MCF 10A (cell line): ENCODE results near the gene EDN3. TPM values are rescaled to one million over a fixed set of nuclear protein-coding genes. Genes with fewer than 3 reads are reported as not detected.

Source experiments
- BruUV-seq: library from RNA; stranded (reverse); fragments of 400-500 nt; replicated peaks from 2 replicates; lab custom pipeline; 2021; lab: Mats Ljungman, UMichigan
- CTCF ChIA-PET: fragments of 300-600 bp; sonication (Branson Sonifier 250); formaldehyde crosslinking; extraction: SDS; loops from one replicate; lab custom pipeline; 2021; ENCODE audit warnings: antibody characterized with exemption, inconsistent platforms; lab: Yijun Ruan, JAX
- POLR2A ChIA-PET: fragments of 300-600, 350-650 bp; sonication (Branson Sonifier 250); formaldehyde crosslinking; extraction: SDS; loops from one replicate; lab custom pipeline; 2020; ENCODE audit warnings: antibody characterized with exemption, inconsistent platforms; lab: Yijun Ruan, JAX
- DNase-seq: peaks from one replicate; pipeline ENCODE4 v3.0.0-alpha.2; 2018; ENCODE audit not compliant: unreplicated experiment
- H3K27ac Mint-ChIP-seq: one replicate; pipeline ENCODE4 v1.8.0; 2022; ENCODE audit warnings: mild to moderate bottlenecking, low read depth, mixed read lengths; ENCODE audit not compliant: unreplicated experiment
- H3K27me3 Mint-ChIP-seq: one replicate; pipeline ENCODE4 v1.8.0; 2022; ENCODE audit warnings: mixed read lengths; ENCODE audit not compliant: insufficient read depth, unreplicated experiment
- H3K36me3 Mint-ChIP-seq: one replicate; pipeline ENCODE4 v1.8.0; 2022; ENCODE audit warnings: mild to moderate bottlenecking, moderate library complexity, mixed read lengths; ENCODE audit not compliant: insufficient read depth, unreplicated experiment
- H3K4me1 Mint-ChIP-seq: one replicate; pipeline ENCODE4 v1.8.0; 2022; ENCODE audit warnings: mixed read lengths; ENCODE audit not compliant: insufficient read depth, unreplicated experiment
- H3K4me3 Mint-ChIP-seq: one replicate; pipeline ENCODE4 v1.8.0; 2022; ENCODE audit warnings: mild to moderate bottlenecking, moderate library complexity, mixed read lengths; ENCODE audit not compliant: unreplicated experiment
- H3K9me3 Mint-ChIP-seq: one replicate; pipeline ENCODE4 v1.8.0; 2022; ENCODE audit warnings: mixed read lengths; ENCODE audit not compliant: unreplicated experiment
- intact Hi-C: fragments of 100-400 bp; cut with micrococcal nuclease; formaldehyde crosslinking; loops from 2 replicates; pipeline ENCODE4 v1.14.1; 2022
- total RNA-seq: library from RNA; stranded (reverse); gene quantifications from 2 replicates; pipeline ENCODE4 v1.2.3, GENCODE V29; 2022
- TF ChIP-seq, protein P1 (sequence below): fragments of 200-600 bp; IDR thresholded peaks from one replicate; pipeline ENCODE4 v1.8.0; 2022; ENCODE audit warnings: antibody characterized with exemption, mild to moderate bottlenecking; ENCODE audit not compliant: unreplicated experiment

The EDN3 gene
- total RNA-seq, 1 experiment from 2014 or later, result not detected

DNA sequence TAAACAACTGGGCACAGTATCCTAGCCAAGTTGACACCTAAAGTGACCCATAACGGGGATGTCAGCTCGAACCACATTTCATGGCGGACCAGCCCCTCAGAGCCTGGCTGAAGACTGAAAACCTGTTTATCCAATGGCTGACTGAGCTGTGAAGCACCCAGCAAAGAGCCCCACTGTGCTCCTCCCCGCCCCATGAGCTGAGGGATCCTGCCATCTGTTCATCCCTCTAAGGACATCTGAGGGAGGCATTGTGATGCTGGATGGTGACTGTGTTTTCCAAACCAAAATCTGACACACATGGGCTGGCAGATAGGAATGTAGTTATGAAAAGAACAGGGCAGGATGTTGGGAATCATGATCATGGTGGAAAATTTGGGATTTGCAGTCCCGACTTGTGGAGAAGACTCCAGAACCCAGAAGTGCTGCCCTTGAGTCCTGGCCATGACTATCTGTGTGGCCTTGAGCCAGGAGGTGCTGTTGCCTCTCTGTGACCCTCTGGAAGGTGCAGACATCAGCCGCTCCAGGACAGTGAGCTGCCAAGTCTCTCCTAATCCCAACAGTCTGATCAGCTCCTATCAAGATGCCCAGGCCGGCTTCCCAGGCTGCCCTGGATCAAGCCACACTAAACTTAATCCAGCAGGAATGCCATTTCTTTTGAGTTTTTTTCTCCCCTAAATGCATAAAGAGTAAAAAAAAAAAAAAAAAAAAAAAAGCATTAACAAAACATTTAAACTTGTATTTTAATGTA, 5.7 kb downstream of the EDN3 start:
- no peaks in the 10 kb centered on the region for H3K36me3 Mint-ChIP-seq
- no peak overlapping the region for H3K4me3 Mint-ChIP-seq
- H3K9me3 Mint-ChIP-seq, result no peaks in the 10 kb centered on the region
- H3K27ac Mint-ChIP-seq, result no peak overlapping the region
- BruUV-seq, result no TSS peak
- CTCF ChIA-PET, result interaction anchor here (1.2 kb wide), 1 partner anchor 190 kb away, joined by 3 read pairs; no protein-coding TSS in a partner anchor
- no peak for DNase-seq
- POLR2A ChIA-PET, result no interaction called here
- no peaks in the 10 kb centered on the region for H3K4me1 Mint-ChIP-seq
- H3K27me3 Mint-ChIP-seq, result peaks cover 54% of the 10 kb centered on the region
- intact Hi-C loops, result no loop called here
- TF ChIP-seq, protein P1, sequence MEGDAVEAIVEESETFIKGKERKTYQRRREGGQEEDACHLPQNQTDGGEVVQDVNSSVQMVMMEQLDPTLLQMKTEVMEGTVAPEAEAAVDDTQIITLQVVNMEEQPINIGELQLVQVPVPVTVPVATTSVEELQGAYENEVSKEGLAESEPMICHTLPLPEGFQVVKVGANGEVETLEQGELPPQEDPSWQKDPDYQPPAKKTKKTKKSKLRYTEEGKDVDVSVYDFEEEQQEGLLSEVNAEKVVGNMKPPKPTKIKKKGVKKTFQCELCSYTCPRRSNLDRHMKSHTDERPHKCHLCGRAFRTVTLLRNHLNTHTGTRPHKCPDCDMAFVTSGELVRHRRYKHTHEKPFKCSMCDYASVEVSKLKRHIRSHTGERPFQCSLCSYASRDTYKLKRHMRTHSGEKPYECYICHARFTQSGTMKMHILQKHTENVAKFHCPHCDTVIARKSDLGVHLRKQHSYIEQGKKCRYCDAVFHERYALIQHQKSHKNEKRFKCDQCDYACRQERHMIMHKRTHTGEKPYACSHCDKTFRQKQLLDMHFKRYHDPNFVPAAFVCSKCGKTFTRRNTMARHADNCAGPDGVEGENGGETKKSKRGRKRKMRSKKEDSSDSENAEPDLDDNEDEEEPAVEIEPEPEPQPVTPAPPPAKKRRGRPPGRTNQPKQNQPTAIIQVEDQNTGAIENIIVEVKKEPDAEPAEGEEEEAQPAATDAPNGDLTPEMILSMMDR, result no peak

DNA sequence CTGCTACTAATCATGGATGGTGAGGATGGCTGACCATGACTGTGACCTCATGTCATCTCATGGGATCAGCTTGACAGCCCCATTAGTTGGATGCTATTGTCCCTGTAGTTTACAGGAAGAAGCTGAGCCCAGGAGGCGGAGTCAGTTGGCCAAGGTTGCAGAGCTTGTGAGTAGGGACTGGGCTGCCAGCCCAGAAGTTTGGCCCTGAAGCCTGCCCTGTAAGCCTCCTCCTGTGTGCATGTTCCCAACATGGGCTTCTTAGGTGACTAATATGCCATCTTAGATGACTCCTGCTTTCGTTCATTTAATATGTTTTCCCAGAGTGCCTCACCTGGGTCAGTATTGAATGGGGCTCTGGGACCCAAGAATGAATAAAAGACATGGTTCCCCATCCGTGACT, 6.9 kb downstream of the EDN3 start:
- Mint-ChIP-seq H3K4me3 (no peak overlapping the region), H3K36me3 (no peaks in the 10 kb centered on the region), H3K4me1 (no peaks in the 10 kb centered on the region), H3K27ac (no peak overlapping the region), H3K9me3 (no peaks in the 10 kb centered on the region), H3K27me3 (peaks cover 59% of the 10 kb centered on the region)
- no TSS peak for BruUV-seq
- POLR2A ChIA-PET, result no interaction called here
- DNase-seq, result no peak
- TF ChIP-seq, protein P1, result no peak
- CTCF ChIA-PET, result no interaction called here
- intact Hi-C loops, result no loop called here

DNA sequence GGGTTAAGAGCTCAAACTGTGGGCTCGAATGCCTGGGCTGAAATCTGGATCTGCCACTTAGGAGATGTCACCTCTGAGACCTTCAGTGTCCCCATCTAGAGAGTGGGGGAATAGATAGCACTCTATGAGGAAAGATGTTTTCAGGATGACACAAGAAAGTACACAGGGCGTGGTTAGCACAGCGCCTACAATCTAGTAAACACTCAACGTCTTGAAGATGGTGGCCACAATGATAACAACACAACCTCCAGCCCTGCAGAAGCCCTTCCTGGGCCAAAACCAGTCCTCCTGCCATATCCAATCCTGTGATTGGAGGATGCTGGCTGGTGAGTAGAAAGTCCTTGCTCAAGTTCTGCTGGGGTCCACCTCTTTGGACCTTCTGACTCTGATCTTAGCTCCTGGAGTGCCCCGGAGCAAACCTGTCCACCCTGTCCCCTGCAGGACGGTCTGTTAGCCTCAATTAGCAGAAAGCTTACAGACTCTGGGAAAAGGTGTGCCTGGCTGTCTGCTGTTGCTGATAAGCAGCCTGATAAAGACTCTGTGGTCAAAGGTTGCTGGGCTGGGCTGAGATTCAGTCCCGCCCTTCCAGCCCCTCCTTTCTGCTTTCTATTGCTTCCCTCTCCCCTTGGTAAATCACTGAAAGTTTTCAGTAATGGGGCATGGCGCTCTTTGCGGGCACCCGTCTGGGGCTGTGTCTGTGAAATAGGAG, 8.2 kb downstream of the EDN3 start:
- TF ChIP-seq, protein P1, result no peak
- BruUV-seq, result no TSS peak
- no peaks in the 10 kb centered on the region for H3K9me3 Mint-ChIP-seq
- no peaks in the 10 kb centered on the region for H3K4me1 Mint-ChIP-seq
- no peaks in the 10 kb centered on the region for H3K36me3 Mint-ChIP-seq
- POLR2A ChIA-PET, result no interaction called here
- CTCF ChIA-PET, result no interaction called here
- H3K27ac Mint-ChIP-seq, result no peak overlapping the region
- no peak for DNase-seq
- H3K27me3 Mint-ChIP-seq, result peaks cover 52% of the 10 kb centered on the region
- intact Hi-C loops, result no loop called here
- no peak overlapping the region for H3K4me3 Mint-ChIP-seq

DNA sequence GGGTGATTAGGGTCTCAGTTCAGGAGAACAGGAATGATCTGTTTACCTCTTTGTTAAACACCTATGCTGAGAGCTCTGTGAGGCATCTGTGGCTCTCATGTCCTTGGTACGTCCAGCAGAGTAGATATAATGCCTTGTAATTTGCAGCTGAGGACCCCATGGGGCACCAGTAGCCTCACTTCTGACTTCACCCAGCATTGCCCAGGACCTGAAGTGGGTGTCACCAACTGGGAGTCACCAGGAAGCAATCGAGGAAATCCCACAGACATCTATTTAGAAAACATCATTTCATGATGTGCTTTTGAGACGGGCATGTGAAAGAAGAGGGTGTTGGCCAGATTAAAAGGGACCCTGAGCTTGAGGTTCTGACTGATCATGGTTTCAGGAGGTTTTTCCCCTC, 8.8 kb downstream of the EDN3 start:
- H3K4me1 Mint-ChIP-seq, result no peaks in the 10 kb centered on the region
- BruUV-seq, result no TSS peak
- H3K4me3 Mint-ChIP-seq, result no peak overlapping the region
- intact Hi-C loops, result no loop called here
- TF ChIP-seq, protein P1, result no peak
- H3K9me3 Mint-ChIP-seq, result no peaks in the 10 kb centered on the region
- peaks cover 52% of the 10 kb centered on the region for H3K27me3 Mint-ChIP-seq
- no peak for DNase-seq
- no peaks in the 10 kb centered on the region for H3K36me3 Mint-ChIP-seq
- ChIA-PET POLR2A (no interaction called here), CTCF (no interaction called here)
- H3K27ac Mint-ChIP-seq, result no peak overlapping the region
